ENCODE measurements around the gene COL16A1. TPM values are rescaled to one million over a fixed set of nuclear protein-coding genes. Genes with fewer than 3 reads are reported as not detected.

Gene COL16A1
- total RNA-seq, 2 donors from 2014 or later, result 10.1 to 15.8 TPM

- H3K36me3 ChIP-seq (replicated peaks in 1 of 2; ENCODE audit: insufficient read depth in 1 of 2, low read depth in 2 of 2), result no peaks in the 10 kb centered on the region
- WGBS, 2 donors, result 69 to 70% methylated on average over 5 to 6 of the region's 6 CpGs
- no peak overlapping the region for H3K4me3 ChIP-seq
- no peak overlapping the region for H3K27ac ChIP-seq
- ATAC-seq, result no peak
- no peaks in the 10 kb centered on the region for H3K4me1 ChIP-seq
- no peak for DNase-seq
- no peaks in the 10 kb centered on the region for H3K27me3 ChIP-seq
- intact Hi-C loops (cut with DNase I), result loop anchor here (2.0 to 10.0 kb wide), 2 partner anchors 125 to 303 kb away; no protein-coding TSS in a partner anchor
- no peak for TF ChIP-seq POLR2A (IDR thresholded peaks at IDR 0.05)
- TF ChIP-seq, protein P1, sequence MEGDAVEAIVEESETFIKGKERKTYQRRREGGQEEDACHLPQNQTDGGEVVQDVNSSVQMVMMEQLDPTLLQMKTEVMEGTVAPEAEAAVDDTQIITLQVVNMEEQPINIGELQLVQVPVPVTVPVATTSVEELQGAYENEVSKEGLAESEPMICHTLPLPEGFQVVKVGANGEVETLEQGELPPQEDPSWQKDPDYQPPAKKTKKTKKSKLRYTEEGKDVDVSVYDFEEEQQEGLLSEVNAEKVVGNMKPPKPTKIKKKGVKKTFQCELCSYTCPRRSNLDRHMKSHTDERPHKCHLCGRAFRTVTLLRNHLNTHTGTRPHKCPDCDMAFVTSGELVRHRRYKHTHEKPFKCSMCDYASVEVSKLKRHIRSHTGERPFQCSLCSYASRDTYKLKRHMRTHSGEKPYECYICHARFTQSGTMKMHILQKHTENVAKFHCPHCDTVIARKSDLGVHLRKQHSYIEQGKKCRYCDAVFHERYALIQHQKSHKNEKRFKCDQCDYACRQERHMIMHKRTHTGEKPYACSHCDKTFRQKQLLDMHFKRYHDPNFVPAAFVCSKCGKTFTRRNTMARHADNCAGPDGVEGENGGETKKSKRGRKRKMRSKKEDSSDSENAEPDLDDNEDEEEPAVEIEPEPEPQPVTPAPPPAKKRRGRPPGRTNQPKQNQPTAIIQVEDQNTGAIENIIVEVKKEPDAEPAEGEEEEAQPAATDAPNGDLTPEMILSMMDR (IDR thresholded peaks at IDR 0.05), result no peak
- H3K9me3 ChIP-seq, result no peaks in the 10 kb centered on the region
Observed at GRCh38 chr1:31661856-31662255, 42.0 kb downstream of the COL16A1 start.

DNA sequence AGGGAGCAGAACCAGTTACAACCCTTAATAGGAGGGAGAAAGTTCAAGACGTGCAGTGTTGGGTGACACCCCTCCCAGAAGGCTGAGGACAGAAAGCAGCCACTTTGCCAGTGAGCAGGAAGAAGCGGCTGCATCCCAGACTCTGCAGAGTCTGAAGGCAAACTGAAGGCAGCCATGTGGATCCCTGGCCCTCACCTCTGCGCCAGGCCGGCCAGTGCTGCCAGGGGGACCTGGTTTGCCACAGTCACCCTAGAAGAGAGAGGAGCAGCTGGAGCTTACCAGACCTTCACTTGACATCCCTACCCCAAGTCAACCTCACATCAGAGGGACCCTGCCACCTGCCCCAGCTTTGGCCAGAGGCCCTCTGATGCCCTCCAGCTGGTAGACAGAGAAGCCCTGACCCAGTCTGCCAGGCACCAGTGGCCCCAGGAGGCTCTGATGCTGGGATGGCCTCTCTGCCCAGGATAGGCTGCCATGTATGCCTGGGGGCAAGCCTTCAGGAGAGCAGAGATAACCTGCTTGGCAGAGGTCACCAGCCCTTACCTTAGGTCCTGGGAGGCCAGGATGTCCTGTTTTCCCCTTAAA is 42.9 kb downstream of the COL16A1 start:
- no peak overlapping the region for H3K27ac ChIP-seq
- H3K9me3 ChIP-seq, result no peaks in the 10 kb centered on the region
- no peak for TF ChIP-seq POLR2A (IDR thresholded peaks at IDR 0.05)
- TF ChIP-seq, protein P1 (IDR thresholded peaks at IDR 0.05), result no peak
- no peaks in the 10 kb centered on the region for H3K27me3 ChIP-seq
- no peaks in the 10 kb centered on the region for H3K4me1 ChIP-seq
- DNase-seq (no peak), ATAC-seq (no peak)
- 33 to 96% methylated on average over 1 to 3 of the region's 4 CpGs for WGBS, 2 donors
- no peaks in the 10 kb centered on the region for H3K36me3 ChIP-seq (replicated peaks in 1 of 2; ENCODE audit: insufficient read depth in 1 of 2, low read depth in 2 of 2)
- intact Hi-C loops (cut with DNase I), result loop anchor here (10.0 kb wide), 1 partner anchor 304 kb away; no protein-coding TSS in a partner anchor
- no peak overlapping the region for H3K4me3 ChIP-seq

DNA sequence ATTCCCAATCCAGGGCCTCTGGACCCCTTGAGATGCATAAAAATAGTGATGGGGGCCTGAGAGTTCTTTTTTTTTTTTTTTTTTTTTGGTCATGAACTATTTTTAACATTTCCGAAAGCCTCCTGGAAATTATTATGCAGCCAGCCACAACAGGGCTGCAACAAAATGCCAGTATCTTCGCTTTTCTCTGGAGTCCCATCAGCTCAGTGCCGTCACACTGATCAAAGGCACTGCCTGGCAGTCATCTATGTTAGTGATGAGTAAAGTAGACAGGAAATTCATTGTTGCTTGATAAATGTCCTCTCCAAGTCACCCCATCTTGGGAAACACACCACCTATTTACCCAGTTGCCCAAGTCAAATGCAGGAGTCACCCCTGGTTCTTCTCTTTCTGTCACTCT is 43.9 kb downstream of the COL16A1 start:
- Histone ChIP-seq H3K27me3 (no peaks in the 10 kb centered on the region), H3K27ac (no peak overlapping the region), H3K4me1 (no peaks in the 10 kb centered on the region), H3K9me3 (no peaks in the 10 kb centered on the region), H3K4me3 (no peak overlapping the region), H3K36me3 (replicated peaks in 1 of 2; ENCODE audit: insufficient read depth in 1 of 2, low read depth in 2 of 2) (no peaks in the 10 kb centered on the region)
- no peak for TF ChIP-seq POLR2A (IDR thresholded peaks at IDR 0.05)
- TF ChIP-seq, protein P1 (IDR thresholded peaks at IDR 0.05), result no peak
- intact Hi-C loops (cut with DNase I), result loop anchor here (10.0 kb wide), 1 partner anchor 305 kb away; no protein-coding TSS in a partner anchor
- DNase-seq (no peak), ATAC-seq (no peak)
- WGBS, 2 donors, result 81 to 91% methylated on average over 3 of the region's 3 CpGs

- Histone ChIP-seq H3K4me1 (no peaks in the 10 kb centered on the region), H3K4me3 (no peak overlapping the region), H3K27ac (no peak overlapping the region), H3K36me3 (replicated peaks in 1 of 2; ENCODE audit: insufficient read depth in 1 of 2, low read depth in 2 of 2) (no peaks in the 10 kb centered on the region), H3K27me3 (no peaks in the 10 kb centered on the region), H3K9me3 (no peaks in the 10 kb centered on the region)
- WGBS, 2 donors, result 50 to 83% methylated on average over 1 to 3 of the region's 3 CpGs
- DNase-seq (no peak), ATAC-seq (no peak)
- TF ChIP-seq POLR2A (IDR thresholded peaks at IDR 0.05), result no peak
- TF ChIP-seq, protein P1 (IDR thresholded peaks at IDR 0.05), result no peak
- intact Hi-C loops (cut with DNase I), result no loop called here
Observed at GRCh38 chr1:31658721-31659120, 45.1 kb downstream of the COL16A1 start.

DNA sequence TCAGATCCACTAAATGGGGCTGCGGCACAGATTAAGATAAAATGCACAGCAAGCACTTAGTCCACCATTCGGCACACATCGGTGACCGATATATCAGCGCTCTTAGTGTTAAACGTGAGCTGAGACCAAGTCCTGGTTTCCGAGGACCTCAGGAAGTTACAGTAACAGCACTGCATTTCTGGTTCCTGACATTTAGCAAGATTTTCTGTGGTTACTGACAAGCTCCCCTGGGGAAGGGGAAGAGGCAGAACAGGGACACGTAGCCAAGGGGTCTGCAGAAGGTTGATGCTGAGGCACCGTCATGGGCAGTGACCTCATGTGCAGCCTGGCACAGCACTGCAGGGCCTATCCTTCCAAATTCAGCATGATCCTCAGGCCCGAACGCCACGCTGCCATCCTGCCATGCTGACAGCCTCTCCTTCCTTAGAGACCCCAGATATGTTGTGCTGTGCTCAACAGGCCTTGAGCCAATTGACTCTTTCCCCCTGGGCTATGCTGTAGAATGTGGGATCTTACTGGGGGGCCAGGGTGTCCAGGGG is 45.8 kb downstream of the COL16A1 start:
- Histone ChIP-seq H3K4me1 (no peaks in the 10 kb centered on the region), H3K36me3 (replicated peaks in 1 of 2; ENCODE audit: insufficient read depth in 1 of 2, low read depth in 2 of 2) (no peaks in the 10 kb centered on the region), H3K9me3 (no peaks in the 10 kb centered on the region), H3K27me3 (no peaks in the 10 kb centered on the region), H3K4me3 (no peak overlapping the region), H3K27ac (no peak overlapping the region)
- intact Hi-C loops (cut with DNase I), result no loop called here
- no peak for DNase-seq
- TF ChIP-seq POLR2A (IDR thresholded peaks at IDR 0.05), result no peak
- TF ChIP-seq, protein P1 (IDR thresholded peaks at IDR 0.05), result no peak
- WGBS, 2 donors, result 72 to 88% methylated on average over 9 to 12 of the region's 12 CpGs
- ATAC-seq, result no peak
